Suprapubic skin (tissue), 4 donors: ENCODE results near the gene PTCHD1. TPM values are rescaled to one million over a fixed set of nuclear protein-coding genes. Genes with fewer than 3 reads are reported as not detected.

Experiments
- DNase-seq, 2 donors: peaks; one replicate each; pipeline ENCODE4 v3.0.0-alpha.2; 2019; ENCODE audit warnings: low spot score in 2 of 2
- H3K27ac ChIP-seq: fragments of 200-600 bp; sonication (generic); one replicate; pipeline ENCODE4 v1.5.1; 2019
- H3K27me3 ChIP-seq: fragments of 200-600 bp; sonication (generic); one replicate; pipeline ENCODE4 v1.5.1; 2019
- H3K36me3 ChIP-seq: fragments of 200-600 bp; sonication (generic); one replicate; pipeline ENCODE4 v1.5.1; 2019
- H3K4me1 ChIP-seq: fragments of 200-600 bp; sonication (generic); one replicate; pipeline ENCODE4 v1.5.1; 2019
- H3K4me3 ChIP-seq: fragments of 200-600 bp; sonication (generic); one replicate; pipeline ENCODE4 v1.5.1; 2019; ENCODE audit warnings: mild to moderate bottlenecking
- H3K9me3 ChIP-seq: fragments of 200-600 bp; sonication (generic); one replicate; pipeline ENCODE4 v1.5.1; 2019
- CTCF ChIP-seq, 2 donors: fragments of 200-600 bp in 1 of 2; fragments of 450-650 bp in 1 of 2; sonication (generic) in 1 of 2; IDR thresholded peaks; one replicate each; pipeline ENCODE4 v1.5.1; 2016 to 2019; ENCODE audit warnings: antibody characterized with exemption in 2 of 2, mild to moderate bottlenecking in 1 of 2, moderate library complexity in 1 of 2
- EP300 ChIP-seq: sonication (generic); formaldehyde crosslinking; IDR thresholded peaks from one replicate; pipeline ENCODE4 v1.6.1; 2017; ENCODE audit warnings: antibody characterized with exemption
- POLR2A ChIP-seq, 2 donors: fragments of 450-650 bp; IDR thresholded peaks; one replicate each; pipeline ENCODE4 v1.6.1; 2017; ENCODE audit warnings: antibody characterized with exemption in 2 of 2, mild to moderate bottlenecking in 2 of 2, moderate library complexity in 2 of 2
- POLR2AphosphoS5 ChIP-seq, 3 donors: sonication (generic); formaldehyde crosslinking; IDR thresholded peaks; one replicate each; pipeline ENCODE4 v1.6.1; 2017; ENCODE audit warnings: antibody characterized with exemption in 3 of 3
- WGBS: methylation state at CpG from one replicate; pipeline ENCODE4 v1.1.5; 2018; 5-methylcytosine and 5-hydroxymethylcytosine counted together
- total RNA-seq, 4 donors: library from RNA; depleted of rRNA; stranded (reverse); fragments of >200 nt; gene quantifications; one replicate each; pipeline ENCODE4 v1.1.0, GENCODE V29; 2016

PTCHD1 gene
- total RNA-seq, 4 donors from 2014 or later: 0.13 to 0.32 (median 0.26) TPM; not detected in 1

DNA sequence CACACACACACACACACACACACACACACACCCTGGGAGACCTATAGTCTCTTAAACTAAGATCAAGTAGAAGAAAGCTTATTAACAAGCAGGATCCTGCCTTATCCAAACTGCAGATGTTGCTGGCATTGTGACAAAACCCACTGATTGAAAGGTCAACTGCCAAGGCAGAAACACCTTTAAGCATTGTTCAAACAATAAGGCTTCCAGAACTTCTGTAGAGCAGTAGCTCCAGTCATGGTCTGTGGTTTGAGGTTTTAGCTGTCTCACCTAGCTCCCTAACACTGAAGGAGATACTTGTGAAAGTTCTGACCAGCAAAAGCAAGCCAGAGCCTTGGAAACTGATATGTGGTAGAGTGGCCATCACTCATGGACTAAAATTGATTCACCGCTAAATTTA lies 59.8 kb downstream of the PTCHD1 start:
- TF ChIP-seq POLR2A (IDR thresholded peaks at IDR 0.05) (no peak), POLR2AphosphoS5 (IDR thresholded peaks at IDR 0.05) (no peak), EP300 (no peak), CTCF (IDR thresholded peaks at IDR 0.05) (no peak)
- DNase-seq: no peak
- H3K27me3 ChIP-seq: no peaks in the 10 kb centered on the region
- no peak overlapping the region for H3K4me3 ChIP-seq
- H3K9me3 ChIP-seq: no peaks in the 10 kb centered on the region
- 100% methylated on average over 1 of the region's 1 CpG for WGBS
- no peak overlapping the region for H3K27ac ChIP-seq
- H3K36me3 ChIP-seq: no peaks in the 10 kb centered on the region
- no peaks in the 10 kb centered on the region for H3K4me1 ChIP-seq

DNA sequence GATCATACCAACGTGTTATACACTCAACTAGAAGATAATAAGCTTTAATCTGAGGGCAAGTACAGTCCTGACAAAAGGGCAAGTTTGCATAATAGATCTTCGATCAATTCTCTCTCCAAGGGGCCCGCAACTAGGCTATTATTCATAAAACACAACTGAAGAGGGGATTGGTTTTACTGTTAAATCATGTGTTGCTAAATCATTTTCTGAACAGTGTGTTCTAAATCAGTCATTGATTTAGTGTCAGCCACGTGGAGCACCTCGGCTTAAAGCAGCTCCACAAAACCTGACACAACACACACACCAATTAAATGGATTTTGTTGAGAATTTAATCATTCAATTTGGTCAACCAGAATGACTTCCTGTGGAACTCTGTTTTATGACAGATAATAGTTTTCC lies 61.6 kb downstream of the PTCHD1 start:
- no peak for DNase-seq
- no peak for TF ChIP-seq POLR2A (IDR thresholded peaks at IDR 0.05)
- no peak for TF ChIP-seq POLR2AphosphoS5 (IDR thresholded peaks at IDR 0.05)
- TF ChIP-seq EP300: no peak
- no peak for TF ChIP-seq CTCF (IDR thresholded peaks at IDR 0.05)
- no peaks in the 10 kb centered on the region for H3K4me1 ChIP-seq
- no peak overlapping the region for H3K27ac ChIP-seq
- H3K9me3 ChIP-seq: no peaks in the 10 kb centered on the region
- no peak overlapping the region for H3K4me3 ChIP-seq
- 76% methylated on average over 5 of the region's 5 CpGs for WGBS
- no peaks in the 10 kb centered on the region for H3K36me3 ChIP-seq
- H3K27me3 ChIP-seq: no peaks in the 10 kb centered on the region

GRCh38 chrX:23398570-23398969 lies 63.9 kb downstream of the PTCHD1 start:
- Histone ChIP-seq H3K4me3 (no peak overlapping the region), H3K27me3 (no peaks in the 10 kb centered on the region), H3K27ac (no peak overlapping the region), H3K36me3 (no peaks in the 10 kb centered on the region), H3K4me1 (no peaks in the 10 kb centered on the region), H3K9me3 (no peaks in the 10 kb centered on the region)
- DNase-seq: no peak
- WGBS: 63% methylated on average over 8 of the region's 8 CpGs
- TF ChIP-seq POLR2A (IDR thresholded peaks at IDR 0.05): no peak
- TF ChIP-seq CTCF (IDR thresholded peaks at IDR 0.05): no peak
- TF ChIP-seq EP300: no peak
- TF ChIP-seq POLR2AphosphoS5 (IDR thresholded peaks at IDR 0.05): no peak

DNA sequence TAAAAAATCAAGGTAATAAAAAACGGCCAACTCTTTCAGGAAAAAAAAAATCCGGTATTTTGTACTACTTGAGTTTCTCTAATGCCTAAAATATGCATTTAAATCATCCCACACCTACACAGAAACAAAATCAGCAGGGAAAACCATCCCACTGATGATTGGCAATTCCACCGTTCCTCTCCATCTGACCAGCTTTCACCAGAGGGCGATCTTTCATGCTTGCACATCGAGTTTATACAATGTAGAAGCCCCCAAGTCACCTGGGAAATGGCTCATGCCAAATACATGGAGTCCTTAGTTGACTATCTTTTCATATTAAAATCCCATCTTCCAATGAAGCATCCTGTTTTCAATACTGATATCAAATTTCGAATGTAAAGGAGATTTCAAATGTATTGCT lies 69.2 kb downstream of the PTCHD1 start:
- no peaks in the 10 kb centered on the region for H3K27me3 ChIP-seq
- TF ChIP-seq POLR2AphosphoS5 (IDR thresholded peaks at IDR 0.05): no peak
- TF ChIP-seq POLR2A (IDR thresholded peaks at IDR 0.05): no peak
- TF ChIP-seq CTCF (IDR thresholded peaks at IDR 0.05): no peak
- TF ChIP-seq EP300: no peak
- no peaks in the 10 kb centered on the region for H3K36me3 ChIP-seq
- DNase-seq: no peak
- no peaks in the 10 kb centered on the region for H3K9me3 ChIP-seq
- no peak overlapping the region for H3K27ac ChIP-seq
- 48% methylated on average over 6 of the region's 6 CpGs for WGBS
- H3K4me3 ChIP-seq: no peak overlapping the region
- no peaks in the 10 kb centered on the region for H3K4me1 ChIP-seq

DNA sequence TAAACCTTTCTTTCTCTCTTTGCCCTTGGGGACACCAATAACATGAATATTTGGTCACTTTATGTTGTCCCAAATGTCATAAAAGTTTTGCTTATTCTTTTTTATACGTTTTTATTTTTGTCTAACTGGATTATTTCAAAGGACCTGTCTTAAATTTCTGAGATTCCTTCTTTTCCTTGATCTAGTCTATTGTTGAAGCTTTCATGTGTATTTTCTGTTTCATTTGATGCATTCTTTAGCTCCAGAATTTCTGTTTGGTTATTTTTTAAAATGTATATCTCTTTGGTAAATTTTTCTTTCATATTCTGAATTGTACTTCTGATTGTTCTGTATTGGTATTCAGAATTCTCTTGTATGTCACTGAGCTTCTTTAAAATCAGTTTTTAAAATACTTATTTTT lies 88.3 kb downstream of the PTCHD1 start:
- Histone ChIP-seq H3K27ac (no peak overlapping the region), H3K4me3 (no peak overlapping the region), H3K36me3 (no peaks in the 10 kb centered on the region), H3K9me3 (no peaks in the 10 kb centered on the region), H3K27me3 (no peaks in the 10 kb centered on the region), H3K4me1 (no peaks in the 10 kb centered on the region)
- DNase-seq: no peak
- 71% methylated on average over 1 of the region's 1 CpG for WGBS
- TF ChIP-seq CTCF (IDR thresholded peaks at IDR 0.05) (no peak), POLR2A (IDR thresholded peaks at IDR 0.05) (no peak), EP300 (no peak), POLR2AphosphoS5 (IDR thresholded peaks at IDR 0.05) (no peak)
